SU-DHL-6 (cell line): ENCODE measurements around the gene HS6ST3.

Experiments used
- H2AFZ ChIP-seq: fragments of 200-600 bp; sonication (generic); 2 replicates; pipeline ENCODE4 v1.6.1; 2014; ENCODE audit warnings: low read depth, mild to moderate bottlenecking, moderate library complexity, mixed read lengths, antibody characterized with exemption, low read length; ENCODE audit not compliant: severe bottlenecking
- H3F3A ChIP-seq: fragments of 200-600 bp; shearing (Covaris generic); 2 replicates; pipeline ENCODE4 v1.6.0; 2016; ENCODE audit warnings: antibody characterized with exemption, mild to moderate bottlenecking; ENCODE audit not compliant: insufficient read depth
- H3K27ac ChIP-seq: fragments of 200-600 bp; sonication (generic); 2 replicates; pipeline ENCODE4 v1.5.1; 2016; ENCODE audit warnings: low read depth, mild to moderate bottlenecking, low read length, moderate library complexity, mixed read lengths
- H3K27me3 ChIP-seq: fragments of 200-600 bp; sonication (generic), shearing (Covaris generic); 2 replicates; pipeline ENCODE4 v1.6.0; 2014; ENCODE audit warnings: mild to moderate bottlenecking, low read length
- H3K36me3 ChIP-seq: fragments of 200-600 bp; sonication (generic); 2 replicates; pipeline ENCODE4 v1.6.1; 2014; ENCODE audit warnings: mild to moderate bottlenecking, low read length, mixed read lengths
- H3K4me2 ChIP-seq: fragments of 300-600, 200-600 bp; shearing (Covaris generic), sonication (generic); 2 replicates; pipeline ENCODE4 v1.6.0; 2014; ENCODE audit warnings: low read length, low read depth, mild to moderate bottlenecking; ENCODE audit not compliant: poor library complexity, severe bottlenecking
- H3K4me3 ChIP-seq: fragments of 200-600 bp; sonication (generic); 2 replicates; pipeline ENCODE4 v1.5.1; 2014; ENCODE audit warnings: antibody characterized with exemption, low read length, mild to moderate bottlenecking, mixed read lengths; ENCODE audit not compliant: insufficient read depth, poor library complexity, severe bottlenecking
- H3K79me2 ChIP-seq: fragments of 200-600 bp; sonication (generic); 2 replicates; pipeline ENCODE4 v1.6.1; 2014; ENCODE audit warnings: mild to moderate bottlenecking, low read length, moderate library complexity; ENCODE audit not compliant: insufficient read depth
- H3K9ac ChIP-seq: fragments of 200-600 bp; sonication (generic); 2 replicates; pipeline ENCODE4 v1.7.0; 2014; ENCODE audit warnings: mild to moderate bottlenecking, low read length
- H3K9me2 ChIP-seq: fragments of 200-600 bp; sonication (generic); replicated peaks from 2 replicates; pipeline ENCODE4 v1.6.1; 2014; ENCODE audit warnings: low read length; ENCODE audit not compliant: insufficient read depth
- H3K9me3 ChIP-seq: fragments of 200-600 bp; sonication (generic); 2 replicates; pipeline ENCODE4 v1.6.1; 2014; ENCODE audit warnings: low read length, mixed read lengths; ENCODE audit not compliant: insufficient read depth
- H4K20me1 ChIP-seq: fragments of 200-600 bp; sonication (generic); 2 replicates; pipeline ENCODE4 v1.6.1; 2014; ENCODE audit warnings: low read depth, mild to moderate bottlenecking, antibody characterized with exemption, low read length, moderate library complexity, mixed read lengths
- EZH2phosphoT487 ChIP-seq: fragments of 200-600 bp; sonication (generic), shearing (Covaris generic); conservative IDR thresholded peaks from 2 replicates; pipeline ENCODE4 v1.6.1; 2018; ENCODE audit warnings: mild to moderate bottlenecking, antibody characterized with exemption, low read length, moderate library complexity, mixed read lengths
- TF ChIP-seq, protein P1 (sequence below): fragments of 200-600 bp; sonication (generic); IDR thresholded peaks from one replicate; pipeline ENCODE4 v1.5.1; 2017; ENCODE audit warnings: antibody characterized with exemption, mild to moderate bottlenecking, low read length, moderate library complexity; ENCODE audit not compliant: insufficient read depth, poor library complexity, severe bottlenecking

The HS6ST3 gene

DNA sequence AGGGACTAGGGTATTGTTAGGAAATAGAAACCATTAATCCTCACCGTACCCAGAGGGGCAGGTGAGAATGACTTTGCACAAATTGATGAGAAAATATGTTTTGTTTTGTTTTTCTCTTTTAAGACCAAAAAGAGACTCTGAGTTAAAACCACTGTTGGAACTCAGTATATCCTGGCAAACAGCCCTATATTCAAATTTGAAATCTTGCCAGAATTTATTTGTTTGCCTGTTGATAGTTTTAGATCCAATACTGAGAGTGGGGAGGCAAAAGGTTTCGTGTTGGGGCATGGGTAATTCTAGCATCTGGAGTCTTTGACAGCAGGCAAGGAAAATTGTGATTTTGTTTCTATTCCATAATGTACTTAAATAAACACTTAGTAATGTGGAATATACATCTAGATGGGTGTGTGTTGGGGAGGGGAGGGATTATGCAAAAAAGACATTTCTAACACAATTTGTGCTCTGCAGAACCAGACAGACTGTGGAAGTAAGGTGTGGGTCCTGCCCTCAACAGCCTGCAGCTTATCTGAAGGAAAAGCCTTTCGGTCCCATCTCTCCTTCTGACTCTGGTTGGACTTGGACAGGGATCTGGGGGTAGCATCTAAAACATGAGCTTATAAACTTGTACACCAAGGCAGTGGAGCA is 713.7 kb downstream of the HS6ST3 start:
- no peaks in the 10 kb centered on the region for H4K20me1 ChIP-seq
- H3K79me2 ChIP-seq: no peaks in the 10 kb centered on the region
- no peaks in the 10 kb centered on the region for H3F3A ChIP-seq
- no peak overlapping the region for H3K4me3 ChIP-seq
- TF ChIP-seq, protein P1, sequence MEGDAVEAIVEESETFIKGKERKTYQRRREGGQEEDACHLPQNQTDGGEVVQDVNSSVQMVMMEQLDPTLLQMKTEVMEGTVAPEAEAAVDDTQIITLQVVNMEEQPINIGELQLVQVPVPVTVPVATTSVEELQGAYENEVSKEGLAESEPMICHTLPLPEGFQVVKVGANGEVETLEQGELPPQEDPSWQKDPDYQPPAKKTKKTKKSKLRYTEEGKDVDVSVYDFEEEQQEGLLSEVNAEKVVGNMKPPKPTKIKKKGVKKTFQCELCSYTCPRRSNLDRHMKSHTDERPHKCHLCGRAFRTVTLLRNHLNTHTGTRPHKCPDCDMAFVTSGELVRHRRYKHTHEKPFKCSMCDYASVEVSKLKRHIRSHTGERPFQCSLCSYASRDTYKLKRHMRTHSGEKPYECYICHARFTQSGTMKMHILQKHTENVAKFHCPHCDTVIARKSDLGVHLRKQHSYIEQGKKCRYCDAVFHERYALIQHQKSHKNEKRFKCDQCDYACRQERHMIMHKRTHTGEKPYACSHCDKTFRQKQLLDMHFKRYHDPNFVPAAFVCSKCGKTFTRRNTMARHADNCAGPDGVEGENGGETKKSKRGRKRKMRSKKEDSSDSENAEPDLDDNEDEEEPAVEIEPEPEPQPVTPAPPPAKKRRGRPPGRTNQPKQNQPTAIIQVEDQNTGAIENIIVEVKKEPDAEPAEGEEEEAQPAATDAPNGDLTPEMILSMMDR: no peak
- no peak for TF ChIP-seq EZH2phosphoT487
- no peak overlapping the region for H3K27ac ChIP-seq
- no peak overlapping the region for H3K4me2 ChIP-seq
- H2AFZ ChIP-seq: no peak overlapping the region
- H3K9ac ChIP-seq: no peak overlapping the region
- H3K9me2 ChIP-seq: no peaks in the 10 kb centered on the region
- H3K36me3 ChIP-seq: no peaks in the 10 kb centered on the region
- H3K9me3 ChIP-seq: no peaks in the 10 kb centered on the region
- H3K27me3 ChIP-seq: no peaks in the 10 kb centered on the region

DNA sequence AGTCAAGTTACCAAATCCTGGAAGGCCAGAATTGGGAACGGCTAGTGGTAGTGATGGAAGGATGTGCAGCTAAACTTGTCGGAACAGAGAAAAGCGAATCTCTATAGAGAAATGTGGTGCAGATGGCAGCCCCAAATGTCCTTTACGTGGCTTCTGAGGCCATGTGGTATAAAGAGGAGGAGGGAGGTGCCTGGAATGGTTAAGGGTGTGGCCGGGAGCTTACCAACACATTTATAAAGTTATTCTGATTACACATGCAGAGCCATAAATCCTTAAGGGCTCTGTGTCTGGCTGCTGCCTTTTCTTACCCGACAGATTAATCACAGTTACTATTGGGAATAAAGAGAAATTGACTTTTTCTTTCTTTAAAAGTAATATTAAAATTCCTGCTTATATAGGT is 714.3 kb downstream of the HS6ST3 start:
- TF ChIP-seq EZH2phosphoT487: no peak
- TF ChIP-seq, protein P1: no peak
- no peaks in the 10 kb centered on the region for H3F3A ChIP-seq
- H3K9ac ChIP-seq: no peak overlapping the region
- no peaks in the 10 kb centered on the region for H3K79me2 ChIP-seq
- no peaks in the 10 kb centered on the region for H3K27me3 ChIP-seq
- no peaks in the 10 kb centered on the region for H3K9me3 ChIP-seq
- no peak overlapping the region for H3K4me3 ChIP-seq
- no peak overlapping the region for H3K4me2 ChIP-seq
- H4K20me1 ChIP-seq: no peaks in the 10 kb centered on the region
- no peaks in the 10 kb centered on the region for H3K36me3 ChIP-seq
- H2AFZ ChIP-seq: no peak overlapping the region
- no peak overlapping the region for H3K27ac ChIP-seq
- H3K9me2 ChIP-seq: no peaks in the 10 kb centered on the region

DNA sequence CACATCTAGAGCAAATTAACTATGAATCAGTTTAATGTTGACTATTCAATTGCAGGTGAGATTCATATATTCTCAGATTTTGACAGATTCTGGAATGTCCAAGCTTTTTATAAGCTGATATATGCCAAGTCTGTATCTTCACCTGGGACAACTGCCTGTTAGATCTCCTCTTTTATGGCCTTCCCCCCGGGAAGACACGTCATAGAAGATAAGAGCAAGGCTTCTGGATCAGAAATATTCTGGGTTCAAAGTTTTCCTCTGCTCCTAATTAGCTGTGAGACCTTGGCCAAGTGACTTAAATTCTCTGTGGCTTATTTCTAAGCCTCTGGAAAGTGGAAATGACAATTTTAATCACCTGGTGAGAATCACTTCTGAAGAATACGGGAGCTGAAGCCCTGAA is 716.8 kb downstream of the HS6ST3 start:
- no peaks in the 10 kb centered on the region for H4K20me1 ChIP-seq
- no peaks in the 10 kb centered on the region for H3F3A ChIP-seq
- no peak overlapping the region for H3K4me2 ChIP-seq
- H3K27me3 ChIP-seq: no peaks in the 10 kb centered on the region
- no peak overlapping the region for H3K27ac ChIP-seq
- H3K36me3 ChIP-seq: no peaks in the 10 kb centered on the region
- H2AFZ ChIP-seq: no peak overlapping the region
- H3K9me3 ChIP-seq: no peaks in the 10 kb centered on the region
- no peak overlapping the region for H3K9ac ChIP-seq
- H3K79me2 ChIP-seq: no peaks in the 10 kb centered on the region
- H3K4me3 ChIP-seq: no peak overlapping the region
- no peaks in the 10 kb centered on the region for H3K9me2 ChIP-seq
- TF ChIP-seq EZH2phosphoT487: no peak
- TF ChIP-seq, protein P1: no peak
